CD14-positive monocyte (primary cell): ENCODE measurements around the gene FAM135A. TPM values are rescaled to one million over a fixed set of nuclear protein-coding genes. Genes with fewer than 3 reads are reported as not detected.

Experiments
- DNase-seq, 3 donors: peaks; one replicate each; pipeline ENCODE4 v3.0.0-alpha.2; 2011 to 2022
- H2AFZ ChIP-seq: 2 replicates; pipeline ENCODE4 v1.6.0; 2012; ENCODE audit warnings: mild to moderate bottlenecking, low read depth, low read length, inconsistent platforms; ENCODE audit not compliant: insufficient read depth, poor library complexity, severe bottlenecking
- H3K27ac ChIP-seq, 2 donors: 1 replicate in 1 of 2; 2 replicates in 1 of 2; pipeline ENCODE4 v1.5.1; 2012 to 2013; ENCODE audit warnings: low read length in 2 of 2, control low read depth in 1 of 2, inconsistent platforms in 1 of 2, low read depth in 1 of 2, mild to moderate bottlenecking in 1 of 2
- H3K27me3 ChIP-seq, 2 donors: one replicate each; pipeline versions ENCODE4 v1.6.0 to v1.6.1; 2011 to 2013; ENCODE audit warnings: low read length in 2 of 2; ENCODE audit not compliant: control insufficient read depth in 2 of 2, insufficient read depth in 2 of 2
- H3K36me3 ChIP-seq, 2 donors: replicated peaks in 1 of 2; 1 replicate in 1 of 2; 2 replicates in 1 of 2; pipeline versions ENCODE4 v1.5.1 to v1.6.1; 2012 to 2013; ENCODE audit warnings: low read length in 2 of 2, control low read depth in 1 of 2, inconsistent platforms in 1 of 2, mild to moderate bottlenecking in 1 of 2; ENCODE audit not compliant: insufficient read depth in 2 of 2, control insufficient read depth in 1 of 2
- H3K4me1 ChIP-seq, 2 donors: 1 replicate in 1 of 2; 2 replicates in 1 of 2; pipeline versions ENCODE4 v1.5.1 to v1.6.1; 2012 to 2013; ENCODE audit warnings: low read length in 2 of 2, control low read depth in 1 of 2, inconsistent platforms in 1 of 2, mild to moderate bottlenecking in 1 of 2, moderate library complexity in 1 of 2; ENCODE audit not compliant: insufficient read depth in 2 of 2, control insufficient read depth in 1 of 2
- H3K4me2 ChIP-seq: replicated peaks from 2 replicates; pipeline ENCODE3; 2012; ENCODE audit warnings: low read length, moderate library complexity, mild to moderate bottlenecking; ENCODE audit not compliant: poor library complexity, severe bottlenecking; ENCODE audit errors: extremely low read depth
- H3K4me3 ChIP-seq, 3 experiments: fragments of 200-600 bp in 1 of 3; sonication (generic) in 1 of 3; replicated peaks in 1 of 3; 1 replicate in 2 of 3; 2 replicates in 1 of 3; pipeline ENCODE4 v1.5.1; 2011 to 2013; ENCODE audit warnings: low read length in 3 of 3, mild to moderate bottlenecking in 3 of 3, control low read depth in 2 of 3, low read depth in 2 of 3, inconsistent platforms in 1 of 3, moderate library complexity in 1 of 3
- H3K79me2 ChIP-seq: 2 replicates; pipeline ENCODE4 v1.6.0; 2012; ENCODE audit warnings: mild to moderate bottlenecking, control low read depth, inconsistent platforms, low read length, moderate library complexity; ENCODE audit not compliant: insufficient read depth
- H3K9ac ChIP-seq: 2 replicates; pipeline ENCODE4 v1.6.0; 2017; ENCODE audit warnings: low read length, mild to moderate bottlenecking; ENCODE audit not compliant: insufficient read depth, poor library complexity, severe bottlenecking
- H3K9me3 ChIP-seq, 2 donors: replicated peaks in 1 of 2; 1 replicate in 1 of 2; 2 replicates in 1 of 2; pipeline versions ENCODE4 v1.5.1 to v1.6.1; 2012 to 2013; ENCODE audit warnings: low read length in 2 of 2, control low read depth in 1 of 2; ENCODE audit not compliant: control insufficient read depth in 1 of 2, insufficient read depth in 1 of 2
- H4K20me1 ChIP-seq: 2 replicates; pipeline ENCODE4 v1.6.0; 2012; ENCODE audit warnings: mild to moderate bottlenecking, low read length, control low read depth, moderate library complexity; ENCODE audit not compliant: insufficient read depth
- H3K27ac Mint-ChIP-seq, 7 donors: one replicate each; pipeline ENCODE4 v1.8.0; 2020; ENCODE audit warnings: mild to moderate bottlenecking in 7 of 7, mixed read lengths in 7 of 7, moderate library complexity in 6 of 7, inconsistent platforms in 2 of 7
- H3K27me3 Mint-ChIP-seq, 3 donors: one replicate each; pipeline ENCODE4 v1.8.0; 2021 to 2022; ENCODE audit warnings: low read depth in 3 of 3, mild to moderate bottlenecking in 3 of 3, mixed read lengths in 3 of 3, moderate library complexity in 3 of 3, inconsistent platforms in 1 of 3
- H3K36me3 Mint-ChIP-seq, 2 donors: one replicate each; pipeline ENCODE4 v1.8.0; 2020; ENCODE audit warnings: mixed read lengths in 2 of 2, inconsistent platforms in 1 of 2, mild to moderate bottlenecking in 1 of 2
- H3K4me1 Mint-ChIP-seq: one replicate; pipeline ENCODE4 v1.8.0; 2020; ENCODE audit warnings: mild to moderate bottlenecking, mixed read lengths
- H3K4me3 Mint-ChIP-seq, 2 donors: one replicate each; pipeline ENCODE4 v1.8.0; 2020; ENCODE audit warnings: mild to moderate bottlenecking in 2 of 2, mixed read lengths in 2 of 2, moderate library complexity in 1 of 2
- H3K9me3 Mint-ChIP-seq, 7 donors: one replicate each; pipeline ENCODE4 v1.8.0; 2020 to 2022; ENCODE audit warnings: mixed read lengths in 7 of 7, mild to moderate bottlenecking in 6 of 7, moderate library complexity in 6 of 7, inconsistent platforms in 2 of 7
- CTCF ChIP-seq: fragments of 200-600 bp; IDR thresholded peaks from one replicate; pipeline ENCODE4 v1.8.0; 2022; ENCODE audit warnings: antibody characterized with exemption, mild to moderate bottlenecking
- WGBS: methylation state at CpG from one replicate; pipeline ENCODE4 v1.1.5; 2013; ENCODE audit warnings: missing lambda C conversion rate; ENCODE audit not compliant: insufficient coverage; 5-methylcytosine and 5-hydroxymethylcytosine counted together
- intact Hi-C, 2 donors: fragments of 100-400 bp; cut with micrococcal nuclease; formaldehyde crosslinking; loops; one replicate each; pipeline versions ENCODE4 v1.15.0 to v1.15.1; 2023
- polyA minus RNA-seq: library from RNA; depleted of rRNA, polyadenylated mRNA; stranded (reverse); fragments of >200 nt; gene quantifications from 2 replicates; pipeline ENCODE4 v1.2.3, GENCODE V29; 2012
- polyA plus RNA-seq, 3 donors: library from polyadenylated mRNA; depleted of rRNA in 1 of 3; unstranded in 2 of 3; stranded (reverse) in 1 of 3; fragments of 300-500 nt in 2 of 3; fragments of >200 nt in 1 of 3; fragmentation: Illumina TruSeq in 2 of 3; gene quantifications; 1 replicate in 2 of 3; 2 replicates in 1 of 3; pipeline ENCODE4 v1.2.3, GENCODE V29; 2012 to 2021
- total RNA-seq, 12 experiments: library from RNA in 1 of 12; stranded (reverse) in 1 of 12; fragments of 120-200 nt in 1 of 12; gene quantifications; one replicate each; pipeline ENCODE4 v1.2.4 and lab custom pipeline; 2013 to 2026; ENCODE audit warnings: mixed read lengths in 6 of 12, inconsistent platforms in 1 of 12

FAM135A gene
- total RNA-seq (2013), result 18.9 TPM
- polyA plus RNA-seq (10 to 100 TPM in 1 of 3 donors, 1 to 10 TPM in 2; 4.1 to 10.3 (median 5.4) TPM), polyA minus RNA-seq (8.0 and 12.5 TPM in 2 replicates), total RNA-seq (lab: John Stamatoyannopoulos, UW) (10.9 to 47.4 (median 36.4) reads per million in 11 experiments)

GRCh38 chr6:70413114-70413991 is at the start of gene FAM135A:
Gene FAM135A, plus strand, starts transcription at chr6:70413508. Its CDS starts 14,835 bp downstream, at chr6:70428343.
- H3K36me3 ChIP-seq, result peaks cover 10 to 11% of the 10 kb centered on the region in 2 donors
- peak within 1 kb of the TSS; percentile 100 for H3K4me3 Mint-ChIP-seq
- H3K4me1 Mint-ChIP-seq, result peaks cover 27% of the 10 kb centered on the region
- no peaks in the 10 kb centered on the region for H3K9me3 ChIP-seq
- H3K9me3 Mint-ChIP-seq, result peaks cover 0 to 3% (median 0%) of the 10 kb centered on the region in 7 donors
- peaks cover 0 to 9% (median 2%) of the 10 kb centered on the region in 3 donors for H3K27me3 Mint-ChIP-seq
- peak; percentile 85 to 89 (median 89) for DNase-seq
- peak within 1 kb of the TSS; percentile 86 to 96 (median 90) for H3K27ac Mint-ChIP-seq
- H3K4me3 ChIP-seq, result peak within 1 kb of the TSS; percentile 64 to 88 (median 67)
- peak within 1 kb of the TSS; percentile 79 for H3K9ac ChIP-seq
- H2AFZ ChIP-seq, result peak within 1 kb of the TSS; percentile 99
- 0% methylated on average over 72 of the region's 89 CpGs for WGBS
- H3K27me3 ChIP-seq, result no peaks in the 10 kb centered on the region
- intact Hi-C loops, result loop anchor here in 1 of 2 donors (10.0 kb wide), 1 partner anchor 261 kb away; no protein-coding TSS in a partner anchor
- no peak for TF ChIP-seq CTCF
- H3K79me2 ChIP-seq, result peaks cover 18% of the 10 kb centered on the region
- peaks cover 9% of the 10 kb centered on the region in 2 donors for H3K36me3 Mint-ChIP-seq
- H3K4me2 ChIP-seq, result peak within 1 kb of the TSS; percentile 98
- peaks cover 3% of the 10 kb centered on the region for H4K20me1 ChIP-seq
- peaks cover 21 to 23% of the 10 kb centered on the region in 2 donors for H3K4me1 ChIP-seq
- peak within 1 kb of the TSS; percentile 73 to 77 for H3K27ac ChIP-seq

GRCh38 chr6:70363741-70364493 is 49.4 kb upstream of the FAM135A start:
- Histone ChIP-seq H3K79me2 (no peaks in the 10 kb centered on the region), H3K27ac (no peak overlapping the region), H3K4me3 (no peak overlapping the region), H3K27me3 (peaks cover 2% of the 10 kb centered on the region in 2 donors), H2AFZ (no peak overlapping the region), H3K9me3 (no peaks in the 10 kb centered on the region), H4K20me1 (no peaks in the 10 kb centered on the region), H3K36me3 (no peaks in the 10 kb centered on the region), H3K9ac (no peak overlapping the region), H3K4me2 (no peak overlapping the region), H3K4me1 (no peaks in the 10 kb centered on the region)
- Mint-ChIP-seq H3K27ac (no peak overlapping the region), H3K27me3 (peaks cover 3 to 10% (median 4%) of the 10 kb centered on the region in 3 donors), H3K4me1 (no peaks in the 10 kb centered on the region), H3K4me3 (no peak overlapping the region), H3K36me3 (no peaks in the 10 kb centered on the region), H3K9me3 (peaks cover 0 to 3% (median 0%) of the 10 kb centered on the region in 7 donors)
- DNase-seq, result no peak
- 89% methylated on average over 9 of the region's 11 CpGs for WGBS
- no peak for TF ChIP-seq CTCF
- intact Hi-C loops, result no loop called here
